ENCODE data around the gene DGCR6L.
"Not testable (repeated sequence)": the region's sequence is repeated elsewhere in the genome, so short reads cannot be mapped to it uniquely, and the experiment has no call there.

DGCR6L gene

DNA sequence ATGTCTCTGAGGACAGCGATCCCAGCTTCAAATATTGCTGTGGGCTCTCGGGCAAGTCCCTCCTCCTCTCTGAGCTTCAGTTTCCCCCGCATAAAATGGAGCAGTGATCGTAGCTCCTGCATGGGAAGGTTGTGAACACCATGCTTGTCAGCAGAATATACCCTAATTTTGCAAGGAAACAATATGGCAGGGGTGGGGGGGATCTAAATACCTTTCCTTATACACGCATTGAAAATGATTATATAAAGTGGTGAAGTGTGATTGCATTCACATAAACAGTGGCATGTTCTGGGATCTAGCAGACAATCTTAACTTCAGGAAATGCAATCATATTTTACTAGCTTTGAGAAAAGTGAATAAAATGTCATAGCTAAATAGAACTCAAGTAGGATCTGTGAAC, 27.8 kb downstream of the DGCR6L start:
- no peak for DNase-seq

DNA sequence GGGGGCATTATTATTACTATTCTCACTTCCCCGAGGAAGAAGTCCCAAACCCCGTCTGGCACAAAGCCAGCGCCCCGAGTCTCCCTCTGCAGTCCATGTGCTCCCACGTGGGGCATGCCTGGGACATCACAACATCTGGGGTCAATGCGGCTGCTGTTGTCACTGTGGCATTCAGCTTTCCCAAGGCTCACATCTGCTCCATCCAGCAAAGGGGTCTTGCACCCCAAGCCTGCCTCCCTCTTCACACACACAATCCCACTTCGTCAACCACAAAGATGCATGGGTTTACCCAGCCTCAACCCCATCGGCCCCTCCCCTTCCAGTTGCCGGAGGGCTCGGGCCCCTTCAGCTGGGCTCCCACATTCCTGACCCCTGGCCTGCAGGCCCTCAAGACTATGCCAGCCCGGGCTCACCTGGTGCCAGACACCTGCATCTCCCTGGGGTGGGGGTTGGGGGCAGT, 28.2 kb downstream of the DGCR6L start:
- DNase-seq: no peak

DNA sequence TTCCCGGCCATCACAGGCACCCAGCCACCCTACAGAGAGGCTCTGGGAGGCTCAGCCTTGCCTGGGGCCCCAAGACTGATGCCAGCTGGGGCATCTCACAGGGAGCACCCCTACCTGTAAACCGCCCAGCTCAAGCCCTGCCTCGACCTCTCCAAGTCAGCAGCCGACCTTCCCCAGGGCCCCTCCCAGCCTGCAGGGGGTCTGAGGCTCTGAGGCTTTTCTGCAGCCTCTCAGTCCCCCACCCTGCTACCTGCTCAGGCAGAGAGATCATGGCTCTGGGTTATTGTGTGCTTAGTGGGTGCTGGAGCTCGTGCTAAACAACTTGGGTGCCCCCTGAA, 28.6 kb downstream of the DGCR6L start:
- no peak for DNase-seq

DNA sequence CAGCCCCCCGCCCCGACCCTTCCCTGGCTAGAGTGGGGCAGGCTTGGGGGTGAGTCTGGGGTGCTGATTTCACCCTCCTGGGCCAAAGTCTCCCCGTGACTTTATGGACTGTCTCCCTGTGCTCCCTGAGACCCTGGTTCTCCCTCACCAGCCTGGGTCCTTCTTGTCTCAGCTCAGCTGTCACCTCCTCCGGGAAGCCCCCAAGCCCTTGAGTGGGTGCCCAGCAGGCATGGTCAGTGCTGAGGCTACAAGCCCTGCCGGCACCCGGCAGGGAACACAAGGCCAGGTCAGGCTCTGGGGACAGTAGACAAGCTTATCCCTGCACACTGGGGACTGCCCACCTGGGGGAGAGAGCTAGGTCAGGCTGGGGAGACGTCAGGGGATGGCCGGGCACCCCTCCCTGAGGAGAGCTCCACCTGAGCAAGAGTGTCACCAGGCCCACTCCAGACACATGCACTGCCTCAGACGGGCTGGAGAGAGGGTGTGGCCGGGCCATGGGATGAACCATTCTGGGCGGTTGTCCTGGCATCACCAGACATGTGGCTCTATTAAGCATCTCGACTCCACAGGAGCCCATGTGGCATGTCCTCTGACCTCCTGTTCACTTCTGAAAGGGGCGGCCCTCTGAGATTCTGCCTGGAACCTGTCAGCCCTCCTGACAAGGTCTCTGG, 29.1 kb downstream of the DGCR6L start:
- DNase-seq: no peak

GRCh38 chr22:20290045-20290392, 29.8 kb downstream of the DGCR6L start:
- no peak for DNase-seq

DNA sequence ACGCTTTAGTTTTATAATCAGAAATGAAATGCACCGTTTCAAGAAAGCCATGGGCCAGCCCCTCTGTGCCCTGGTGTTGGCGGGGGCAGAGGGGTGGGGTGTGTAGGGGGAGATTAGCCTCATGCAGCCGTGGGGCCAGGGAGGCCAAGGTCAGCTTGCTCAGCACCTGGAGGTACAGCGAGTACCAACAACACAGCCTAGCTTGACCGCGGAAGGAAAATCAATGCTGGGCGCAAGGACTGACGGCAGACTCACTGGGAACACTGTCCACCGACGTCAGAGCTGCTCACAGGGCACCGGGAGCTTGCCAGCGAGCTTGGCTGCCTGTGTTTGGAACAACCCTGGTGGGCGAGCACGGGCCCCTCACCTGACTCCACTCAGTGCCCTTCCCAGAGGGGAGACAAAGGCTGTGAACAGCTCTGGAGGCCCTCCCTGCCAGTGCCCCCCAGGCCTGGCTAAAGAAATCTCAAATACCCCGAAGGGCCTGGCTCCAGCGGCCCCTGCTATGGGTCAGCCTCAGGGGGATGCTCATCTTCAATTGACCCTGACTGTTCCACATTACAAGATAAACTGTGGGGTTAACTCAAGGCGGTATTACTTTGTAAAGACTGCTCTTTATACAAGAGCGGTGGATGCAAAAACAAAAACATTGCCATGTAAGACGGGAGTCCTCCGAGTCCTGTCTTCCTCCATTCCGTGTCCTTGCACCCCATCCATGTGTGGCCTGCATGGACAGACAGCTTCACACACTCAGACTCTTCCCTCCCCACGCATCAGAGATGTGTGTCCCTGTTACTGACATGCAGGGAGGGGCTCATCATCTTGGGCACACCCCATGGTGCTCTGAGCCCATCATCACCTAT, 30.4 kb downstream of the DGCR6L start:
- DNase-seq: not testable (repeated sequence)

- DNase-seq: not testable (repeated sequence)
Measured at GRCh38 chr22:20286784-20287423, 33.0 kb downstream of the DGCR6L start.

GRCh38 chr22:20286312-20286660, 33.6 kb downstream of the DGCR6L start:
- DNase-seq: not testable (repeated sequence)

- peak; percentile 63 for DNase-seq
Measured at GRCh38 chr22:20285473-20286311, 34.2 kb downstream of the DGCR6L start.

DNA sequence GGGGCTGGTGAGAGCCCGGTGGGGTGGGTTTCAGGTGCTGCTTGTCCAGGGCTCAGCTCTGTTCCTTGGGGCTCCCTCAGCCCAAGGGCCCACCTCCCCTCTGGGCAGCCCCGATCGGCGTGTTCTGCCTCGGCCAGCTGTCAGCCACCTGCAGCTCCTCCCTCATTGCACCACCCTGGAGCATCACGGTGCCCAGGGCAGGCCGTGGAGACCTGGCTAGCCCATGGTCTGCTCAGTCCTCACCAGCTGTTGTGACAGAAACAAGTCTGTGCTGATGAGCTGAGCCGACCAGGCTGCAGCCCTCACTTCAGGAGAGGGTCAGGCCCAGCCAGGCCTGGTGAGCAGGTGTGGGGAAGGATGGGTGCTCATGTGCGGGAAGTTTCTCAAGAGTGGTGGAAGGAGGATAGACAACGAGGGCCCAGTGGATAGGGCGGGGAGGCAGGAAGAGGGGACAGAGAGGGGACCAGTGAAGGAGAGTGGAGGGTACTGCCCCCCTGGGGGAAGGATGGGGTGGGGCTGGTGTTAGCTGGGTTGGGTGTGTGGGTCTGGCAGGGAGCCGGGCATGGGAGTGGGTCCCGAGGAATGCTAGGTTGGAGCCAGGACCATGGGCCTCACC, 35.3 kb downstream of the DGCR6L start:
- DNase-seq: no peak

GRCh38 chr22:20283674-20284066, 36.2 kb downstream of the DGCR6L start:
- no peak for DNase-seq

DNA sequence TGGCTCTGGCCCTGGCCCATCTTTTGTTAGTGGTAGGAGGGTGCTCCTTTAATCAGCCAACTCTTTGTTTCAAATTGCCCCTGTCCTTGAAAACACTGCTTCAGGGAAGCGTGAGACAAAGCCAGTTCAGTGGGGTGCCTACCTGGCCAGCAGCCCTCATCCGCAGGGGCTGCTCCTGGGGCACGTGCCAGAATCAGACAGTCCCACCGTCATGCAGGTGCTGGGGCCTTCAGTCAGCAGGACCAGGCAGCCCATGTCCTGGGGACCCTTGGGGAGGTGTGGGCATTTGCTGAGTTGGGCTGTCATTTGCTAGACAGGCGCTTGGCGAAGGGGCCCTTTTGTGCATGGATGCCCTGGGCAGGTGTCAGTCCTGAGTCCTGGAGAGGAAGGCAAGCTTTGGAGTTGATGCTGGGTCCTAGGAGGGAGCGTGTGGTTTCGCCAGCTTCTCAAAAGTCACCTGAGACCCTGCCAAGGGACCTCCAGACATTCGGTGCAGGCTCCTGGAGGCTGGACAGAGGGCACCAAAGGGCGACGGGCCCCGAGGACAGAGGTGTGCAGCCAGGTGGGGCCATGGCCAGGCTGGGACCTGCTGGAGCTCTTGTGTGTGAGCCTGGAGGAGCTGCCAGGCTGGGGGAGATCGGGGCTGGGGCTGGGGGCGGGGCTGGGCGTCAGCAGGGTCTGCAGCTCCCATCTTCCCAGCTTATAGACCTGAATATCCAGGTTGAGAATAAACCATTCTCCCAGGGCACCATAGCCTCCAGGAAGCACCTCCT, 36.8 kb downstream of the DGCR6L start:
- DNase-seq: no peak

- no peak for DNase-seq
Measured at GRCh38 chr22:20281891-20282290, 38.0 kb downstream of the DGCR6L start.

DNA sequence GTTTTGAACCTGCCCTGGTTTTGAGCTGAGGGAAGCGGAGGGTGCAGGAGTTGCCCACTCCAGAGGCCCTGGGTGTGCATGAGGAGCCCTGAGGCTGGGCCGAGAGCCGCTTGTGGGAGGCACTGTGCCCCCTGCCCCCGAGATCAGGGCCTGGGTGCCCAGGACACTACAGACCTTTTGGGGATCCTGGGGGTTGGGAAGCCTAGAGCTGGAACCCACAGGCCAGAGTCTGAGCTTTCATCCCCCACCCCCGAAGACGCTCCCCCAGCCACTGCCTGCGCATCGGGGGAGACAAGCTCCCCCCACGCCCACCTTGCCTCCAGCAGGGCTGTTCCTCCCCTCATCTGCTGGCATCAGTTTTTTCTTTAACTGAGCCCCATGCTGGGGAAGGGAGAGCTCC, 38.4 kb downstream of the DGCR6L start:
- DNase-seq: not testable (repeated sequence)

DNA sequence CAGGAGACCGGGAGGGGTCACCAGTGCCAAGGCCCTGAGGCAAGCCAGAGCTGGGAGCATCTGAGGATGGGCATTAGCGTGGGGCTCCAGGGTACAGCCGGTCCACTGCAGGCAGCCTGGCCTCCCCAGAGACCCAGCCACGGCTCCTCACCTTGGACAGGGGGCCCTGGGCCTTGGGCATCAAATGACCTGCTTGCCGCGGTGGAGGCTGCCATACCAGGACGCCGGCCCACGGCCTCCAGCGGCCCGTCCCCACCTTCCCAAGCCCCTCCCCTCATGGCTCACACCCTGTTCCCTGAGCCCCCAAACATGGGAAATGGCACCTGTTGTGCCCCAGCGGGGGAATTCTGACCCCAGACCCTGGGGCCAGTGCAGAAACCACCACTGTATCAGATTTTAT, 39.0 kb downstream of the DGCR6L start:
- no peak for DNase-seq

DNA sequence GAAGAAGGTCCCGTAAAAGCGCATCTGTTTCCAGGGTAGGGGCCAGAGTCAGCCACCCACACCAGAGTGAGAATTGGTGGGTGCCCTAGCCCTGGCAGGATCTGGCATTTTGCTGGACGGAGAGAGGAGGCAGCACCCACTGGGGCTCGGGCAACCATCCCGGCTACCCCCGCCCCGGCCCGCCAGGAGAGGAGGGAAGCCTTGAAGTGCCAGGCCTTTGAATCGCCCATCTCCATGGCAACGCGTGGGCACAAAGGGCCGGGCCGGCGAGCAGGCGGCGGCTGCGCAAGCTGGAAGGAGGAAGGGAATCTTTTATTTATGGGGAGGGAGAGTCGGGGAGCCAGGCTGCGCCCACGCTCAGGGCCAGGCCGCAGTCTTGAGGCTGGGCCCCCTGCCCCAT, 39.7 kb downstream of the DGCR6L start:
- DNase-seq: not testable (repeated sequence)

DNA sequence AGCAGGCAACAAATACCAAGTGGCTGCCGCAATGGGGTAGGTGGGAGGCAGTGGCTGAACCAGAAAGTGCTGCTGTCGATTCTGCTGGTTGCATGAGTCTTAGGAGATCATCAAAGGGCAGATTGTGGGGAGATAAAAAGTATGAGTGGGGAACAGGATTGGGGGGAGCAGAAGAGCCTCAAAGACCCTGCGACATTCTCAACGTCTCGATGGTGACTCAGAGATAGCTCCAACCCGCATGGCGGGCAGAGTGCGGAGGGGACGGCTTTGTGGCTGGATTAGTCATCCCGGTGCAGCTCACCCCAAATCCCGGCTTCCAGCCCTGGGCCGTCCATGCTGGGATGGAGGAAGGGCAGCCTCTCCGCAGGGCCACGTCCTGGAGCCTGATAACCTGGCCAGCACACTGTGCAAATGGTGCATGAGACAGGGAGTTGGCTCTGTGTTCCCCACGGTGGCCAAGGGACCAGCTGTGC, 40.2 kb downstream of the DGCR6L start:
- no peak for DNase-seq

DNA sequence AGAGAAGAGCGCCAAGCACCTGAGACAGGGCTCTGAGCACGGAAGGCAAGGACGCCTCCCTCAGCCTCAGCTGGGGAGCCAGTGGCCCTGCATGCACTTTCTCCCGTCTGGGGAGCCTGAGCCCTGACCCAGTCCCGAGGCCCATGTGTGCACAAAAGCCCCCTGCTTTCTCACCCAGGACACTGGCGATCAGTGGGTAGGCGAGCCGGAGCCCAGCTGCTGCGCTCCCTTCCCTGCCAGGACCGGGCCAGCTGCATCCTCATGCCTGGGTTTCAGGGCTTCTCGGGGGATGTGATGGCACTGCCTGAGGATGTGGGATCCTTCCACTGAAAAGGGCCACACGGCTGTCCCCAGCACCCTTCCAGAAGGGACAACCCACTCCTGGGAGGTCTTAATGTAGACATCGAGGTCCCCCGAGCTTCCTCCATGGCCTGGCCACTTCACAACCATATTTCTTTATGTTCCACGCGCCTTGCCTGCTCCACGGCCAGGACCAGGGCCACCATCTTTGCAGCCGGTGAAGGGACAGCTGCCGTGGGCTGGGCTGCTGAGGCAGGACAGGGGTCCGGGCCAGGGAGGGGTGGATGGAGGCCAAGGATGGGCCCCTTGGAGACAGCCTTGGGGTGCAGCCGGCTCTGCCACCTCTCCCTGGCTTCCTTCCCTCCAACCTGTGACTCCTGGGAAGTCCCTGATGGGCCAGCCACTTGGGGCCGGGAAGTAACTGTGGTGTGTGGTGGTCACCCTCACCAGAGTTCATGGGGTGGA, 41.0 kb downstream of the DGCR6L start:
- not testable (repeated sequence) for DNase-seq

DNA sequence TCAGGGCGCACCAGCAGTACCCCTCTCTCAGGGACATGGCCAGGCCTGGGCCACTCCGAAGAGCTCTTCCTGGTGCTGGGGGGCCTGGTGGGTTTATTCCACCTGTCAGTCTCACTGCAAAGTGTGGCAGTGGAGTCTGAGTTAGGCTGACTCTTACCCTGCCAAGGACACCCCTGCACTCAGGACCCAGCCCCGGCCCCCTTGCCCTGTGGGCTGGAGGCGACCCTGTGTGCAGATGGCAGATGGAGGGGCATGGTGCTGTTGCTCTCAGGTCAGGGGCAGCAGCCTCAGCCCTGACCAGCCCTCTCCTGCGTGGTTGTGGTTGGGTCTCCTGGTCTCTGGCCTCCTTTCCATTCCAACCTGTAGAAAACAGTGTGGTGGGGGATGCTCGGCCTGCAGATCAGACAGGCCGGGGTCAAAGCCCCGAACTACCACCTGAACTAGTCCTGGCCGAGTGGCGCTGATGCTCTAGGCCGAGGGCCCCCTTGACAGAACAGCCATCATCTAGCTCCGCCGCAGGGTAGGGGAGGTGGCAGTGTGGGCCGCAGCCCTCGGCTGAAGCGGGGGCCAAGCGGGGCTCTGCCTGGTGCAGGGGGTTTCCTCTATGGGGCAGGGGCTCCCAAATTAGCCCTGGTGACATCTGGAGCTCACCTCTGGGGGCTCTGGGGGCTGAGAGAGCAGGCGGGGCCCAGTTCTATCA, 41.8 kb downstream of the DGCR6L start:
- DNase-seq: not testable (repeated sequence)

DNA sequence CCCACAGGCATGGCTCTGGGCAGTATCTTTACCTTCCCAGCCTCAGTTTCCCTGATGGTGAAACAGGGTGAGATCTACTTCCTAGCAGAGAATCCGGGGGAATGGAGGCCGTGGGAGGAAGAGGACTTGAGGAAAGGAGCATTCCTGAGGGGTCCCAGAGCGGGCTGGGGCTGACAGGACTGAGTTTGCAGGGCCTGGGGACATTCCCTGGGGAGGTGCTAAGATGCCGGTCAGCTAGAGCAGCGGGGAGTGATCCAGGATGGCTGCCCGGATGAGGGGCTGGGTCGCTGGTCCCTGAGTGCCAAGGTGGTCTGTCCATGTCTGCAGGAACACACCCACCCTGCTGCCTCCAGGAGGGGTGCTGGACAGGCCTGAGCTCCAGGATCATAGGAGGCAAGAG, 43.4 kb downstream of the DGCR6L start:
- DNase-seq: no peak
